ENCODE results near the gene FKBP8. TPM values are rescaled to one million over a fixed set of nuclear protein-coding genes. Genes with fewer than 3 reads are reported as not detected.
A peak's percentile ranks its signal among the peaks of the same experiment; 100 is the strongest.

Gene FKBP8
- total RNA-seq, 4 donors from 2014 or later, result 267 to 318 (median 275) TPM

DNA sequence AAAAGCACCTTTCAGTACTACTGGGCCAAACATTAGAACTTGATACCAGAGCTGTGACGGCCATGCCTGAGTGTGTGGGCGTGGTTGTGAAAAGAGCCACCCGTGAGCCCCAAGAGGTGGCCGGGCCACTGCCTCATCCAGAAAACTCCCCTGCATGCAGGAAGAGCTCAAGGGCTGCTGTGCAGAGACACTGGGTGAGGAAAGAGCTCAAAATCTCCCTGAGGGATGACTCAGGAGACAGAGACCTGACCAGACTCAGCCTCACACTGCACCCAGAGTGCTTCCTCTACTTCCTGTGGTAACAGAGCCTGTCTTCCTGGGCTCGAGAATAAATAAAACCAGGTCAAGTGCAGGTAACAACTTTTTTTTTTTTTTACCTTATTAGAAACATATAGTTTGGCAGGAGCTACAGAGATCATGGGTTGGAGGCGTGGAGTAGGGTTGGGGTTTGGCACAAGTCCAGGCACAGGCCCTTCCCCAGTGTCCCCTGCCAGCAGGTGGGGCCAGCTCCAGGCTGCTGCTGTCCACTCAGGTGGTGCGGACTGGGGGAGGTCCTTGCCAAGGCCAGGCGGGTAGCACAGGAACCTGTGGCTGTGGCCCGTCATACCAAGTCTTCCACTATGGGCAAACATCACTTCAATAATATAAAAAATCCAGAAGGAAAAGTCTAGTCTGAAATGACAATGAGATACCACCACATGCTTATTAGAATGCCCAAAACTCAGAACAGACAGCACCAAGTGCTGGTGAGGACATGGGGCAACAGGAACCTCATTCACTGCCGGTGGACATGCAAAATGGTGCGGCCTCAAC, 47.0 kb downstream of the FKBP8 start:
- TF ChIP-seq EP300 (IDR thresholded peaks at IDR 0.05; ENCODE audit: low read depth) (no peak), POLR2A (IDR thresholded peaks at IDR 0.05) (no peak), POLR2AphosphoS5 (IDR thresholded peaks at IDR 0.05) (no peak)
- TF ChIP-seq, protein P1, sequence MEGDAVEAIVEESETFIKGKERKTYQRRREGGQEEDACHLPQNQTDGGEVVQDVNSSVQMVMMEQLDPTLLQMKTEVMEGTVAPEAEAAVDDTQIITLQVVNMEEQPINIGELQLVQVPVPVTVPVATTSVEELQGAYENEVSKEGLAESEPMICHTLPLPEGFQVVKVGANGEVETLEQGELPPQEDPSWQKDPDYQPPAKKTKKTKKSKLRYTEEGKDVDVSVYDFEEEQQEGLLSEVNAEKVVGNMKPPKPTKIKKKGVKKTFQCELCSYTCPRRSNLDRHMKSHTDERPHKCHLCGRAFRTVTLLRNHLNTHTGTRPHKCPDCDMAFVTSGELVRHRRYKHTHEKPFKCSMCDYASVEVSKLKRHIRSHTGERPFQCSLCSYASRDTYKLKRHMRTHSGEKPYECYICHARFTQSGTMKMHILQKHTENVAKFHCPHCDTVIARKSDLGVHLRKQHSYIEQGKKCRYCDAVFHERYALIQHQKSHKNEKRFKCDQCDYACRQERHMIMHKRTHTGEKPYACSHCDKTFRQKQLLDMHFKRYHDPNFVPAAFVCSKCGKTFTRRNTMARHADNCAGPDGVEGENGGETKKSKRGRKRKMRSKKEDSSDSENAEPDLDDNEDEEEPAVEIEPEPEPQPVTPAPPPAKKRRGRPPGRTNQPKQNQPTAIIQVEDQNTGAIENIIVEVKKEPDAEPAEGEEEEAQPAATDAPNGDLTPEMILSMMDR (IDR thresholded peaks at IDR 0.05), result no peak
- H3K27ac ChIP-seq, result peak overlapping the region; percentile 44 to 63 (median 62)
- H3K36me3 ChIP-seq, result no peaks in the 10 kb centered on the region
- 54 to 62% methylated on average over 4 to 11 of the region's 11 CpGs for WGBS, 2 donors (ENCODE audit: low coverage in 1 of 2)
- intact Hi-C loops (cut with DNase I; ENCODE audit: low total_unique reads) (no loop called here), in situ Hi-C loops (cut with MboI; ENCODE audit: low pct_ligation_motif_present in 1 of 4, low pct_unique_long_range_greater_than_20kb in 1 of 4, low sequenced_read_pairs in 3 of 4) (no loop called here)
- H3K4me3 ChIP-seq, result no peak overlapping the region
- peak; percentile 73 for DNase-seq
- no peaks in the 10 kb centered on the region for H3K27me3 ChIP-seq
- H3K4me1 ChIP-seq, result peaks cover 16 to 78% (median 57%) of the 10 kb centered on the region in 4 donors
- H3K9me3 ChIP-seq, result no peaks in the 10 kb centered on the region

DNA sequence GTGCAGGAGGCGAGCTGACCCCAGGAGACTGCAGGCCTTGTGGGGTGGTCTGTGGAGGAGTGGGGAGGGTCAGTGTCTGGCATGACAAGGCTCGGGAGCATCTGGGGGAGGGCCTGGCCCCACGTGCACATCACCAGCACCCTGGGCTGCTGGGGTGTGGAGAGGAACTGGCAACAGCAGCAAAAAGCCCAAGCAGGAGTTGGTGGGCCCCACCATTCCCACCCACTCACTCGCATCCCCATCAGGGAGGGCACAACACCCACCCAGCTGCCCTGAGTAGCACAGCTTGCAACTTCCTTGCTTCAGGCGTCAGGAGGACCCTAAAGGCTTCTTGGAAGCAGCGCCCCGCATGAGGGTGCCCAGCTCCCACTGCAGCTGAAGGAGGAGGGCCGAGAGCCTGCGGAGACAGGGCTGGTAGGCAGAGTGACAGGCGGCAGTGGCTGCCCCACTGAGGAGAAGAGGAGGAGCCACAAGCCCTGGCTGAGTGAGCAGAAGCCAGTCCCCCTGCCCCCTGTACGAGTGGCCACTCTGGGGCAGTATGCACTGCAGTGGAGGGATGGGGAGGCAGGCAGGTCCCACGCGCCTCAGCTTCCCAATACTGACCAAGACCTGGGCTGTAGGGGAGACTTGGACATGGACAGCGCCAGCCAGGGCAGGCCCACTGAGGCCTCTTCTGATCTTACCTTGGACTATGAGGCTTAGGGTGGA, 48.0 kb downstream of the FKBP8 start:
- TF ChIP-seq EP300 (IDR thresholded peaks at IDR 0.05; ENCODE audit: low read depth) (no peak), POLR2A (IDR thresholded peaks at IDR 0.05) (no peak)
- TF ChIP-seq, protein P1 (IDR thresholded peaks at IDR 0.05), result no peak
- no peak overlapping the region for H3K4me3 ChIP-seq
- no peaks in the 10 kb centered on the region for H3K27me3 ChIP-seq
- WGBS, 2 donors (ENCODE audit: low coverage in 1 of 2), result 77% methylated on average over 14 of the region's 14 CpGs; no CpG with 5 or more reads in 1 of the 2 donors
- no peaks in the 10 kb centered on the region for H3K36me3 ChIP-seq
- intact Hi-C loops (cut with DNase I; ENCODE audit: low total_unique reads), result no loop called here
- H3K27ac ChIP-seq, result peak overlapping the region; percentile 44 to 63 (median 62)
- in situ Hi-C loops (cut with MboI; ENCODE audit: low pct_ligation_motif_present in 1 of 4, low pct_unique_long_range_greater_than_20kb in 1 of 4, low sequenced_read_pairs in 3 of 4), result no loop called here
- peaks cover 12 to 67% (median 48%) of the 10 kb centered on the region in 4 donors for H3K4me1 ChIP-seq
- no peaks in the 10 kb centered on the region for H3K9me3 ChIP-seq
- DNase-seq, result no peak

DNA sequence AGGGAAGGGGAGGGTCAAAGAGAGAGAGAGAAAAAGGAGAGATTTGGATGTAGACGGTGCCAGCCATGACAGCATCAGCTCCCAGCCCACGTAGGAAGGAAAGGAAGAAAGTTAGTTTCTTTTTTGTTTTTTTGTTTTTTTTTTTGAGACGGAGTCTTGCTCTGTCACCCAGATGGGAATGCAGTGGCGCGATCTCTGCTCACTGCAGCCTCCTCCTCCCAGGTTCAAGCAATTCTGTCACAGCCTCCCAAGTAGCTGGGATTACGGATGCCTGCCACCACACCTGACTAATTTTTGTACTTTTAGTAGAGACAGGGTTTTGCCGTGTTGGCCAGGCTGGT, 49.1 kb downstream of the FKBP8 start:
- no peaks in the 10 kb centered on the region for H3K36me3 ChIP-seq
- 56 to 71% methylated on average over 6 to 7 of the region's 7 CpGs for WGBS, 2 donors (ENCODE audit: low coverage in 1 of 2)
- DNase-seq, result no peak
- no peaks in the 10 kb centered on the region for H3K9me3 ChIP-seq
- peak overlapping the region; percentile 44 to 63 (median 62) for H3K27ac ChIP-seq
- no peak overlapping the region for H3K4me3 ChIP-seq
- intact Hi-C loops (cut with DNase I; ENCODE audit: low total_unique reads) (no loop called here), in situ Hi-C loops (cut with MboI; ENCODE audit: low pct_ligation_motif_present in 1 of 4, low pct_unique_long_range_greater_than_20kb in 1 of 4, low sequenced_read_pairs in 3 of 4) (no loop called here)
- H3K4me1 ChIP-seq, result peaks cover 14 to 60% (median 50%) of the 10 kb centered on the region in 4 donors
- H3K27me3 ChIP-seq, result no peaks in the 10 kb centered on the region
- TF ChIP-seq POLR2A (IDR thresholded peaks at IDR 0.05) (no peak), EP300 (IDR thresholded peaks at IDR 0.05; ENCODE audit: low read depth) (no peak), POLR2AphosphoS5 (IDR thresholded peaks at IDR 0.05) (no peak)

DNA sequence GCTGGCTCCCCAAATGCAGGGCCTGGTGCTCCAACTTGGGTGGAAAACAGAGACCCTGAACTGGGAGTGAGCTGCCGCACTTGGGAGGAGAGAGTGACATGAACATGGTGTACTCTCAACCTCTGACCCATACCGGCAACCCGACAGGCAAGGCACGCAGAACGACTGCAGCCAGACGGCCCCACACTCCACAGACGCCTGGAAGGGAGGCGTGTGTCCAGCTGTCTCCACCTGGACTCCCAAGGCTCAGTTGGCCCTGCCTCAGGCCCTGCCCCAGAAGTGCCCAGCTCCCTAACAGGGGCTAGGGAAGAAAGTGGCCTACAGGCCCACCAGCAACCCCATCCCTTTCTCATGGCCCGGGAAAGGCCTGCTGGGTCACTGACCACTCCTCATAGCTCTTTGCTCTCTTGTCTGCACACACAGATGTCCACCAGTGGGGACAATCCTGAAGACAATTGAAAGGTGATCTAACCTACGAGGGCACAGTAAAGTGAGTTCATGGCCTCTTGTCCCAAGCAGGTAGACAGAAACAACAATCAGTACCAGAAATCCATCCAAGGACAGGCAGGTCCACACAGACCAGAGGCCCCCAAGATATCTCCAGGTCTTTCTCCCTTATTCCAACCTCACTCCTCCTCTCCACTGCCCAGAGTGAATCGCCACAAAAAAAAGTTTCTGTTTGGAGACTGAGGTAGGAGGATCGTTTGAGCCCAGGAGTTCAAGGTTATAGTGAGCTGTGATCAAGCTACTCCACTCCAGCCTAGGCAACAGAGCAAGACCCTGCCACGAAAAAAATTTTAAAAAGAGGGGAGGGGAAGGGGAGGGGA, 49.7 kb downstream of the FKBP8 start:
- intact Hi-C loops (cut with DNase I; ENCODE audit: low total_unique reads) (no loop called here), in situ Hi-C loops (cut with MboI; ENCODE audit: low pct_ligation_motif_present in 1 of 4, low pct_unique_long_range_greater_than_20kb in 1 of 4, low sequenced_read_pairs in 3 of 4) (no loop called here)
- no peaks in the 10 kb centered on the region for H3K27me3 ChIP-seq
- TF ChIP-seq EP300 (IDR thresholded peaks at IDR 0.05; ENCODE audit: low read depth), result no peak
- TF ChIP-seq POLR2AphosphoS5 (IDR thresholded peaks at IDR 0.05), result peak in 2 of 3 donors; percentile 11 to 55
- H3K27ac ChIP-seq, result peak overlapping the region; percentile 44 to 63 (median 62)
- H3K4me3 ChIP-seq, result no peak overlapping the region
- 67 to 75% methylated on average over 2 to 13 of the region's 13 CpGs for WGBS, 2 donors (ENCODE audit: low coverage in 1 of 2)
- H3K4me1 ChIP-seq, result peaks cover 20 to 63% (median 51%) of the 10 kb centered on the region in 4 donors
- DNase-seq, result no peak
- no peaks in the 10 kb centered on the region for H3K36me3 ChIP-seq
- no peaks in the 10 kb centered on the region for H3K9me3 ChIP-seq

Measured in transverse colon (tissue), 4 donors.